Measurements from ENCODE around the gene TNPO1. TPM values are rescaled to one million over a fixed set of nuclear protein-coding genes. Genes with fewer than 3 reads are reported as not detected.
A peak's percentile ranks its signal among the peaks of the same experiment; 100 is the strongest.

TNPO1 gene
- polyA plus RNA-seq, 3 donors = 90.1 to 99.8 (median 95.0) TPM

DNA sequence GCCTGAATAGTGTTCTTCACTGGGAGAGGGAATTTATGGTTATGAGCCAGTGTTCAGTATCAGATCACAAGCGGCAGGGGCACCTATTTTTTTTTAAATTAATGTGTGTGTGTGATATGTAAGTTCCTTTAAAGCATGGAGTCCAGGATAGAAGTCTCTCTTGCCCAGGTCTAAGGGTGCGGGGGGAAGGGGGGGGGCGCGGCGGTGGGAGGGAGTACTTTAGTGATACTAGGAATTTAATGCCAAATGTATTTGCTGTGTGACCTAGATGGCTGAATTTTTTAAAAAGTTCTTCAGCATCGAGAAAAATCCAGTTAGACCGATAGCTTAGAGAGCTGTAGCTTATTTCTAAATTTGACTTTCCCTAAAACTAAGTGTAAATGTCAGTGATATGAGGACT lies 137.9 kb downstream of the TNPO1 start:
- DNase-seq (ENCODE audit: extremely low read depth in 1 of 11, low read depth in 9 of 11, low spot score in 4 of 11) = no peak

DNA sequence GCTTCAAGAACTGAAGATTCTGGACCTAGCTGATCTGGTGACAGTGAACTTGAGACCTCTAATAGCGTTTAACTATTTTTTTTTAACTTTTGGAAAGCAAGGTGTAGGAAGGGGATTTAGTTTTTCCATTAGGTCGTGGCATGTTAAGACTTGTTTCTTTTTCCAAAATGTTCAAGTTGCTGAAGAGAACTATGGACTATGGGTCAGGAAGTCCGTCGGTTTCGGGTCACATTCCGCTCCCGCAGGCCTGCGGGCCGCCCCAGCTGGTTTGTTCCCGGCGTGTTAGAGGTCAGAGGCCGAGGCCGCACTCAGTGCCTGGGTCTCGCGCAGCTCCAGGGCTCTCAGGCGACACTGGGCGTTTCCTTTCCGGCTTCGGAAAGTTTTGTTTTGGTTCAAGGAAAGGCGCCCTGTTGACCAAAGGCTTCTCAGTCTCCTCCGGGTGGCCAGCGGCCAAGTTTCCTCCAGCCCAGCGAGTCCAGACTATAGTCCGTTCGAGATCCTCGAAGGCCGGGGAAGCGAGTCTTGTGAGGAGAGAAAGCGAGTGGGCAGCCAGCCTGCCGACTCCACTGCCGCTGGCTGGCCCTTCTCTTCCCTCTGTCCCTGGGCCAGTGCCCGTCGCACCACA lies 138.8 kb downstream of the TNPO1 start:
- peak in 6 of 11 donors; percentile 34 to 66 (median 62) for DNase-seq (ENCODE audit: extremely low read depth in 1 of 11, low read depth in 9 of 11, low spot score in 4 of 11)

DNA sequence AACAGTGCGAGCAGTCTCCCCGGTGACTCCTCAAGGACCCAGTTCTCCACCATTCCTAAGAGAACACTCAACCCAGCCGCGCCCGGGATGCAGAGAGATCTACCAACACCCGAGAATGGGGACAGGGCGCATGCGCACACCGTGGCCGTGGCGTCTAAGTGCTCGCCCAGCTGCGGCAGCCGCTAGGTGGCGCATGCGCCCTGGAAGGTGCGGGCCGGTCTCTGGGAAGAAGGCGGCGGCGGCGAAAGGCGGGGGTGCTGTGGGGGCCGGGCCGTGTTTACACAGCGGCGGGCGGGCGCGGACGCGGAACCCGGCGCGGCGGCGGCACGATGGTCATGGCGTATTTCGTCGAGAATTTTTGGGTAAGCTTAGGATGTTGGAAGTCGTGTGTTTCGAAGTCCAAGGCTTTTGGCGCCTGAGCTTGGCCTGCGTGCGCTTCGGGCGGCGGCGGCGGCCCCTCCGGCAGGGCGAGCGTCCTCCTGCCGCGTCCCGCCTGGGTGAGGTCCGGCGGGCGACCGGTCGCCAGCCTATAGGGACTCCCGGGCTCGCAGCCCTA lies 139.4 kb downstream of the TNPO1 start, which contains the start of gene FCHO2:
Gene FCHO2, plus strand, starts transcription at position 274 of the 556 bp plus-strand sequence. Its CDS starts 56 bp downstream, at position 330.
- DNase-seq (ENCODE audit: extremely low read depth in 1 of 11, low read depth in 9 of 11, low spot score in 4 of 11) = peak; percentile 92 to 98 (median 95)

DNA sequence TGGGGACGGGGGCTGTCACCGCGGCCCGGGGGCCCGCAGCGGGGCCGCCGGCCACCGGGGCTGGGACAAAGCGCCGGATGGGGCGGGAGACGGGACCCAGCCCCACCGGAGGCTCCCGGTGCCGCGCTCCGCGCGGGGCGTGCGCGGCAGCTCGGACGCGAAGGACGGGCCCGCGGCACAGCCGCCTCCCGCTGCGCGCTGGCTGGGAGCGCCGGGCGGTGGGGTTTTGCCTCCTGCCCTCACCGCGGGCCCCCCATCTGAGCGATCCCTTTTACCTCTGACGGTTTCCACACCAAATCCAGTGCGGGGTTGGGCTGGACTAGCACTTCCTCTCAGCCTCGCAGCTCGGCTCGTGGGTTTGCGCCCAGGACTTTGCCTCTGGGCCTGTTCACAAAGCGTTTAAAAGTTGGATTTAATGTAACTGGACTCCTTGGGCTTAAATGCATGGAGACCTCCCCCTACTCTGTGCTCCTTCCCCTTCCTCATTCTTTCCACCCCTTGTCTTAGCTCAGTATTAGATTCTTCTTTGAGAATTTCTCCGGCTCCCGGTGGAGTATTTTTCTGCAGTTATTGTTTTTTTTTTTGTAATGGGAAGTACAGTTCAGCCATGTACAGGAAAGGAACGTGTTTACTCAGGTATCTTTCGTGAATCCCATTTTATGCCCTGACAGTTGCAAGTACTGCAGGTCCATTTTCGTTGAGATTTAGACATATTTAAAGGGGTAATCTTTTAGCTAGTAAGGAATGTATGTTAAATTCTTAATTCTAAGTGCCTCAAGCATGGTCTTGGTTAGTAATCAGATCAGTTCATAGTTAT lies 140.1 kb downstream of the TNPO1 start:
- peak in 9 of 11 donors; percentile 49 to 75 (median 62) for DNase-seq (ENCODE audit: extremely low read depth in 1 of 11, low read depth in 9 of 11, low spot score in 4 of 11)

DNA sequence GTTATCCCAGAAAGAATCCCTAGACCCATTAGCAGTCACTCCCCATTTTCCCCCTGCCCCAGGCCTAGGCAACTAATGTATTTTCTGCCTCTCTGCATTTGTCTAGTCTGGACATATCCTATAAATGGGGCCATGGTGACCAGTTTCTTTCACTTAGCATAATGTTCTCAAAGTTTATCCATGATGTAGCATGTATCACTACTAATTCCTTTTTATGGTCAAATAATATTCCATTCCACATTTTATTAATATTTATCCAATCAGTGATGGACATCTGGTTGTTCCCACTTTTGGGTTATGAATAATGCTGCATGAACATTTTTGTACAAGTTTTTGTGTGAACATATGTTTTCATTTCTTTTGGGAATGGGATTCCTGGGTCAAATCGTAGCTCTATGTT lies 140.9 kb downstream of the TNPO1 start:
- no peak for DNase-seq (ENCODE audit: extremely low read depth in 1 of 11, low read depth in 9 of 11, low spot score in 4 of 11)

DNA sequence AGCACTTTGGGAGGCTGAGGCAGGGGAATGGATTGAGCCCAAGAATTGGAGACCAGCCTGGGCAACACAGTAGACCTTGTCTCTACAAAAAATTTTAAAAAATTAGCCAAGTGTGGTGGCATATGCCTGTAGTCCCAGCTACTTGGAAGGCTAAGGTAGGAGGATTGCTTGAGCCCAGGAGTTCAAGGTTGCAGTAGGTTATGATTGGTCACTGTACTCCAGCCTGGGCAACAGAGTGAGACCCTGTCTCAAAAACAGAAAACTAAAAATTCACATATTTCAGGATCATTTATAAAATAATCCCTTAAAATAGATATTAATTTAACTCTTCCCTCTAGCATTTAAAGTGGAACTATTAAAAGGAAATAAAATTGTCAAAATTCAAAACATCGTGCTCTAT lies 142.8 kb downstream of the TNPO1 start:
- DNase-seq (ENCODE audit: extremely low read depth in 1 of 11, low read depth in 9 of 11, low spot score in 4 of 11) = no peak

Other genes with a start within 250 kb of the TNPO1 start
- 10 to 100 TPM; 25.3 to 34.8 (median 31.7) TPM for gene FCHO2, start 139.4 kb downstream of the TNPO1 start, polyA plus RNA-seq (ENCODE audit: insufficient read length in 3 of 3)

Data from renal cortex interstitium (tissue), 11 donors.